ENCODE data around the gene WDR62.

WDR62 gene

DNA sequence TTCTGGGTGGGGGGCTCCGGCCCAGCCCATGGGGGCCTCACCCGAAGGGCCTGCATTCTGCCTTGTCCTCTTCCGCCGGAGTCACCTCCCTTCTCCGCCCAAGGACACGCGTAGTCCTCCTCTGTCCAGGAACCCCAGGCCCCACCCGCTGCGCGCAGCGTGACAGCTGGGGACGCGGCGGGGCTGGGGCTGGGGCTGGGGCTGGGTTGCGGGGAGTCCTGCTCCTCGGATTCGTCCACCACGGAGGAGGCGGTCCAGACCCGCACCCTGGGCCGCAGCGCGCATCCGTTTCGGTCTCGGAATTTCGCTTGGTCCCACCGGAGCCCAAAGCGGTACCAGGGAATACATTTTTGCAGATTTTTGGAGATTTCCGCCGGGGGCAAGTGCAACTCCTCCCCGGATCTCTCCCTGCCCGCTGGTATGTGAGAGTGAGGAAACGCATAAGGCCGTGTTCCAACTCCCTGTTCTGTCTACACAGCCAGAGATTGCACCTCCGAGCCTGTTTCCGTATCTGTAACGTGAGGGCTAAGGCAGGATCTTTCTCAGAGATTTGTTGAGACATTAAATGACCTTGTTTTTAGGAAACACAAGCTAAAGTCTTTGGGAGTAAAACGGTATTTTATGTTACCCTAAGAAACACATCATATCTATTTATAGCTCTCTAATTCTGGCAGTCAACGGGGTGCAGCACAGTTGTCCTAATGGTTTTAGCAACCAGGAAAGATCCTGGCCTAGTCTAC lies 97.8 kb downstream of the WDR62 start, which contains the start of gene COX7A1:
TSS of gene COX7A1 (minus strand) at position 96 of the 740 bp plus-strand sequence. CDS start at position 56, 40 bp downstream.
- Histone ChIP-seq H3K27me3 (ENCODE audit: insufficient read depth, low read length) (no peaks in the 10 kb centered on the region), H3K9ac (ENCODE audit: low read depth, low read length) (no peak within 1 kb of the TSS), H3K9me3 (ENCODE audit: insufficient read depth, low read depth, low read length) (no peaks in the 10 kb centered on the region), H3K4me1 (ENCODE audit: insufficient read depth, low read length) (no peaks in the 10 kb centered on the region), H3K4me3 (ENCODE audit: low read length) (no peak within 1 kb of the TSS), H3K36me3 (ENCODE audit: insufficient read depth, low read depth, low read length) (peaks cover 43% of the 10 kb centered on the region), H3K27ac (ENCODE audit: low read length) (no peak within 1 kb of the TSS)

- Histone ChIP-seq H3K4me1 (ENCODE audit: insufficient read depth, low read length) (no peaks in the 10 kb centered on the region), H3K4me3 (ENCODE audit: low read length) (no peak overlapping the region)
These were observed 98.4 kb downstream of the WDR62 start for GRCh38 chr19:36153126-36153525.

More at GRCh38 chr19:36153126-36153525, 98.4 kb downstream of the WDR62 start:
- no peaks in the 10 kb centered on the region for H3K9me3 ChIP-seq (ENCODE audit: insufficient read depth, low read depth, low read length)
- no peaks in the 10 kb centered on the region for H3K27me3 ChIP-seq (ENCODE audit: insufficient read depth, low read length)
- H3K9ac ChIP-seq (ENCODE audit: low read depth, low read length): no peak overlapping the region
- peaks cover 37% of the 10 kb centered on the region for H3K36me3 ChIP-seq (ENCODE audit: insufficient read depth, low read depth, low read length)
- no peak overlapping the region for H3K27ac ChIP-seq (ENCODE audit: low read length)
